HG02938 (cell line): Measurements from ENCODE around the gene SESN3.
"Not testable (repeated sequence)": the region's sequence is repeated elsewhere in the genome, so short reads cannot be mapped to it uniquely, and the experiment has no call there.

Experiments used
- ATAC-seq: cut with Tn5 transposase; IDR thresholded peaks from one replicate; pipeline ENCODE4 v1.9.1; 2021; ENCODE audit warnings: mild to moderate bottlenecking, moderate library complexity; ENCODE audit not compliant: unreplicated experiment

SESN3 gene

GRCh38 chr11:95231127-95231880, at the start of gene SESN3:
SESN3 (minus strand) TSS chr11:95231202; CDS start chr11:95230860, 342 bp downstream.
- ATAC-seq, result peak; percentile 97

- no peak for ATAC-seq
Measured at GRCh38 chr11:95279921-95280868, 49.2 kb upstream of the SESN3 start.

GRCh38 chr11:95277868-95278267, 46.9 kb upstream of the SESN3 start:
- ATAC-seq, result no peak

- no peak for ATAC-seq
Measured at GRCh38 chr11:95276139-95276538, 45.1 kb upstream of the SESN3 start.

GRCh38 chr11:95273618-95274017, 42.6 kb upstream of the SESN3 start:
- not testable (repeated sequence) for ATAC-seq

- ATAC-seq, result no peak
Measured at GRCh38 chr11:95269036-95269819, 38.2 kb upstream of the SESN3 start.

- ATAC-seq, result no peak
Measured at GRCh38 chr11:95268391-95268790, 37.4 kb upstream of the SESN3 start.

GRCh38 chr11:95267601-95268213, 36.7 kb upstream of the SESN3 start:
- ATAC-seq, result no peak

GRCh38 chr11:95266751-95267374, 35.9 kb upstream of the SESN3 start:
- no peak for ATAC-seq

- no peak for ATAC-seq
Measured at GRCh38 chr11:95264881-95265280, 33.9 kb upstream of the SESN3 start.

- no peak for ATAC-seq
Measured at GRCh38 chr11:95262994-95263765, 32.2 kb upstream of the SESN3 start.

GRCh38 chr11:95257456-95257971, 26.5 kb upstream of the SESN3 start:
- no peak for ATAC-seq

GRCh38 chr11:95256321-95256779, 25.3 kb upstream of the SESN3 start:
- ATAC-seq, result no peak

GRCh38 chr11:95255251-95256145, 24.5 kb upstream of the SESN3 start:
- no peak for ATAC-seq

GRCh38 chr11:95254716-95255115, 23.7 kb upstream of the SESN3 start:
- ATAC-seq, result peak; percentile 12

- ATAC-seq, result peak; percentile 99
Measured at GRCh38 chr11:95254131-95254704, 23.2 kb upstream of the SESN3 start.

GRCh38 chr11:95253141-95253540, 22.1 kb upstream of the SESN3 start:
- ATAC-seq, result no peak

- ATAC-seq, result no peak
Measured at GRCh38 chr11:95252586-95252985, 21.6 kb upstream of the SESN3 start.
